ENCODE results near the gene TRDMT1. TPM values are rescaled to one million over a fixed set of nuclear protein-coding genes. Genes with fewer than 3 reads are reported as not detected.

The TRDMT1 gene
- polyA plus RNA-seq, 3 donors: 3.1 to 6.6 (median 5.0) TPM

DNA sequence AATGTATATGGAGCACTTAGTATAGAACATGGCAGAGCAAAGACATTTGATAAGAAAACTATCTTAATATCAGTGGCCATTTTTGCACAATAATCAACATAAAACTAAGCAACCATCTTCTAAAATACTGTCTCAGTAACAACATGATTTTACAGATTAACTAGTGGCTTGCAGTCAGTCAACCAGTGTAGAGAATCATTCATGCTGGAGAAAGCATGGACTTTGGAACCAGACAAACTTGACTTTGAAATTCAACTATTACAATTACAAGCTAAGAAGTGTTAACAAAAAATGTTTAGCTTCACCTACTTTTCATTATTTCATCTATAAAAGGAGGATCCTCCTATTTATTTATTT is 99.6 kb downstream of the TRDMT1 start:
- H2AFZ ChIP-seq (ENCODE audit: insufficient read depth, low read depth, low read length, poor library complexity, severe bottlenecking): no peak overlapping the region
- H3K79me2 ChIP-seq (ENCODE audit: insufficient read depth, low read length): no peaks in the 10 kb centered on the region
- no peaks in the 10 kb centered on the region for H4K20me1 ChIP-seq (ENCODE audit: insufficient read depth, low read length)
- intact Hi-C loops (cut with micrococcal nuclease): no loop called here
- H3K9me3 ChIP-seq (replicated peaks in 1 of 2; ENCODE audit: control insufficient read depth in 1 of 2, insufficient read depth in 1 of 2, low read length in 2 of 2): no peaks in the 10 kb centered on the region
- no peaks in the 10 kb centered on the region for H3K27me3 ChIP-seq (ENCODE audit: control insufficient read depth in 2 of 2, insufficient read depth in 2 of 2, low read length in 2 of 2)
- H3K4me3 ChIP-seq (replicated peaks in 1 of 3; ENCODE audit: low read depth in 2 of 3, low read length in 3 of 3): no peak overlapping the region
- H3K36me3 ChIP-seq (replicated peaks in 1 of 2; ENCODE audit: control insufficient read depth in 1 of 2, insufficient read depth in 2 of 2, low read length in 2 of 2): no peaks in the 10 kb centered on the region
- Mint-ChIP-seq H3K4me1 (peaks cover 3% of the 10 kb centered on the region), H3K4me3 (no peak overlapping the region), H3K36me3 (no peaks in the 10 kb centered on the region), H3K27ac (no peak overlapping the region), H3K27me3 (ENCODE audit: low read depth in 3 of 3) (no peaks in the 10 kb centered on the region), H3K9me3 (peaks cover 0 to 3% (median 0%) of the 10 kb centered on the region in 7 donors)
- no peak overlapping the region for H3K9ac ChIP-seq (ENCODE audit: insufficient read depth, low read length, poor library complexity, severe bottlenecking)
- no peak overlapping the region for H3K4me2 ChIP-seq (replicated peaks; ENCODE audit: extremely low read depth, low read length, poor library complexity, severe bottlenecking)
- TF ChIP-seq, protein P1, sequence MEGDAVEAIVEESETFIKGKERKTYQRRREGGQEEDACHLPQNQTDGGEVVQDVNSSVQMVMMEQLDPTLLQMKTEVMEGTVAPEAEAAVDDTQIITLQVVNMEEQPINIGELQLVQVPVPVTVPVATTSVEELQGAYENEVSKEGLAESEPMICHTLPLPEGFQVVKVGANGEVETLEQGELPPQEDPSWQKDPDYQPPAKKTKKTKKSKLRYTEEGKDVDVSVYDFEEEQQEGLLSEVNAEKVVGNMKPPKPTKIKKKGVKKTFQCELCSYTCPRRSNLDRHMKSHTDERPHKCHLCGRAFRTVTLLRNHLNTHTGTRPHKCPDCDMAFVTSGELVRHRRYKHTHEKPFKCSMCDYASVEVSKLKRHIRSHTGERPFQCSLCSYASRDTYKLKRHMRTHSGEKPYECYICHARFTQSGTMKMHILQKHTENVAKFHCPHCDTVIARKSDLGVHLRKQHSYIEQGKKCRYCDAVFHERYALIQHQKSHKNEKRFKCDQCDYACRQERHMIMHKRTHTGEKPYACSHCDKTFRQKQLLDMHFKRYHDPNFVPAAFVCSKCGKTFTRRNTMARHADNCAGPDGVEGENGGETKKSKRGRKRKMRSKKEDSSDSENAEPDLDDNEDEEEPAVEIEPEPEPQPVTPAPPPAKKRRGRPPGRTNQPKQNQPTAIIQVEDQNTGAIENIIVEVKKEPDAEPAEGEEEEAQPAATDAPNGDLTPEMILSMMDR (IDR thresholded peaks at IDR 0.05): no peak
- no peak for DNase-seq
- no peaks in the 10 kb centered on the region for H3K4me1 ChIP-seq (ENCODE audit: control insufficient read depth in 1 of 2, insufficient read depth in 2 of 2, low read length in 2 of 2)
- no peak overlapping the region for H3K27ac ChIP-seq (ENCODE audit: low read depth in 1 of 2, low read length in 2 of 2)

DNA sequence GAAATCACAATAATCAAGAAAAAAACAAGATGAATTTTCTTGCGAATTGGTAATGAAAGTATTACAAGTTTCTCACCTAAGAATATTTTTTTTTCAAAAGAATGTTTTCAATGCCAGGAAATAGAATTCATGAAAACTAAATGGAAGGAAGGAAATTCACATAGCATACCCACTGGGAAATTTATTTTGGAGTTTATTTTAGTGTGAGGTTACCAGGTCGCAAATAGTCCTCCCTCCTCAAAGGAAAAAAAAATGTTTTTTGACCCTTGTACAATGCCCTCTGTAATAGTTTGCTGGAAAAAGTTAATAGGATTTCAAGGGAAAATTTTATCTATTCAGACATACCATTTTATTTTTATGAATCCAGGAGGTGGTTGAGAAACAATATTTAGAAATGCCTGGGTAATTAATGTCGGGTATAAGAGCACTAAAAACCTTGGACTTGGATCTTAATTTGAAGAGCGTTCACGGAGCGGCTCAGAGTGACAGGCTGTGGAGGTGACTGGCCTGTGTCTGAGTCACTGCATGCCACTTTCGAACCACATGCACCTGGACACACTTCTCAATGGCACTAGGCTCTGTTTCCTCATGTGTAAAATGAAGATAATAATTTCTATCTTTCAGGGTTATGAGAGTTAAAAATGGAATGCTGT is 100.1 kb downstream of the TRDMT1 start:
- Histone ChIP-seq H3K27ac (ENCODE audit: low read depth in 1 of 2, low read length in 2 of 2) (no peak overlapping the region), H3K27me3 (ENCODE audit: control insufficient read depth in 2 of 2, insufficient read depth in 2 of 2, low read length in 2 of 2) (no peaks in the 10 kb centered on the region), H2AFZ (ENCODE audit: insufficient read depth, low read depth, low read length, poor library complexity, severe bottlenecking) (no peak overlapping the region), H3K4me3 (replicated peaks in 1 of 3; ENCODE audit: low read depth in 2 of 3, low read length in 3 of 3) (no peak overlapping the region), H3K4me1 (ENCODE audit: control insufficient read depth in 1 of 2, insufficient read depth in 2 of 2, low read length in 2 of 2) (no peaks in the 10 kb centered on the region), H3K9me3 (replicated peaks in 1 of 2; ENCODE audit: control insufficient read depth in 1 of 2, insufficient read depth in 1 of 2, low read length in 2 of 2) (no peaks in the 10 kb centered on the region), H3K36me3 (replicated peaks in 1 of 2; ENCODE audit: control insufficient read depth in 1 of 2, insufficient read depth in 2 of 2, low read length in 2 of 2) (no peaks in the 10 kb centered on the region), H3K4me2 (replicated peaks; ENCODE audit: extremely low read depth, low read length, poor library complexity, severe bottlenecking) (no peak overlapping the region), H4K20me1 (ENCODE audit: insufficient read depth, low read length) (no peaks in the 10 kb centered on the region), H3K79me2 (ENCODE audit: insufficient read depth, low read length) (no peaks in the 10 kb centered on the region), H3K9ac (ENCODE audit: insufficient read depth, low read length, poor library complexity, severe bottlenecking) (no peak overlapping the region)
- WGBS (ENCODE audit: insufficient coverage): no CpG with 5 or more reads among the region's 7 CpGs
- peaks cover 2% of the 10 kb centered on the region for H3K4me1 Mint-ChIP-seq
- intact Hi-C loops (cut with micrococcal nuclease): no loop called here
- no peak overlapping the region for H3K27ac Mint-ChIP-seq
- H3K4me3 Mint-ChIP-seq: no peak overlapping the region
- no peaks in the 10 kb centered on the region for H3K27me3 Mint-ChIP-seq (ENCODE audit: low read depth in 3 of 3)
- no peaks in the 10 kb centered on the region for H3K36me3 Mint-ChIP-seq
- TF ChIP-seq, protein P1 (IDR thresholded peaks at IDR 0.05): no peak
- DNase-seq: no peak
- H3K9me3 Mint-ChIP-seq: peaks cover 0 to 4% (median 0%) of the 10 kb centered on the region in 7 donors
